ENCODE results near the gene HECTD2.

- TF ChIP-seq CTCF (IDR thresholded peaks at IDR 0.05; ENCODE audit: low read depth, low read length, poor library complexity, severe bottlenecking) (no peak), EZH2phosphoT487 (IDR thresholded peaks at IDR 0.05; ENCODE audit: borderline replicate concordance, low read length) (no peak)
Measured at GRCh38 chr10:91460681-91461080, 50.5 kb downstream of the HECTD2 start.
